ENCODE data around the gene GPC5.

DNA sequence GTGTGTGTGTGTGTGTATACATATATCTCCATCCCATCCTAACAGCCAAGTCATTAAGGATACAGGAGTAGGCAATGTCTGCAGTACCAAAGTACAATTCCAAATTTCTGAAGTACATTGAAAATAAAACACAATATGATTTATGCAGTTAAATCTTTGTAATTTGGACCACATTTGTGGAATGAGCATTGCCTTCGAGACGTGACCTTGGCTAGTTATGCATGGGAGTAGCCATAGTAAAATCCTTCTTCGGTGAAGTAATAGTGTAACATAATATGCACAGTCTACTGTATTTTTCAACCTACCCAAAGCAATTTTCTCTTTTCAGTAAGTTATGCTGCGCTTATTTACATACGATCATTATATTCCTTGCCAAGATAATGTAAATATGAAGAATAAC is 1162.5 kb downstream of the GPC5 start:
- TF ChIP-seq, protein P1, sequence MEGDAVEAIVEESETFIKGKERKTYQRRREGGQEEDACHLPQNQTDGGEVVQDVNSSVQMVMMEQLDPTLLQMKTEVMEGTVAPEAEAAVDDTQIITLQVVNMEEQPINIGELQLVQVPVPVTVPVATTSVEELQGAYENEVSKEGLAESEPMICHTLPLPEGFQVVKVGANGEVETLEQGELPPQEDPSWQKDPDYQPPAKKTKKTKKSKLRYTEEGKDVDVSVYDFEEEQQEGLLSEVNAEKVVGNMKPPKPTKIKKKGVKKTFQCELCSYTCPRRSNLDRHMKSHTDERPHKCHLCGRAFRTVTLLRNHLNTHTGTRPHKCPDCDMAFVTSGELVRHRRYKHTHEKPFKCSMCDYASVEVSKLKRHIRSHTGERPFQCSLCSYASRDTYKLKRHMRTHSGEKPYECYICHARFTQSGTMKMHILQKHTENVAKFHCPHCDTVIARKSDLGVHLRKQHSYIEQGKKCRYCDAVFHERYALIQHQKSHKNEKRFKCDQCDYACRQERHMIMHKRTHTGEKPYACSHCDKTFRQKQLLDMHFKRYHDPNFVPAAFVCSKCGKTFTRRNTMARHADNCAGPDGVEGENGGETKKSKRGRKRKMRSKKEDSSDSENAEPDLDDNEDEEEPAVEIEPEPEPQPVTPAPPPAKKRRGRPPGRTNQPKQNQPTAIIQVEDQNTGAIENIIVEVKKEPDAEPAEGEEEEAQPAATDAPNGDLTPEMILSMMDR (IDR thresholded peaks at IDR 0.05; ENCODE audit: low read depth, low read length), result no peak
- TF ChIP-seq EZH2phosphoT487 (IDR thresholded peaks at IDR 0.05; ENCODE audit: low read depth), result no peak

Measured in OCI-LY3 (cell line).